ENCODE results near the gene SPECC1. TPM values are rescaled to one million over a fixed set of nuclear protein-coding genes. Genes with fewer than 3 reads are reported as not detected.
A peak's percentile ranks its signal among the peaks of the same experiment; 100 is the strongest.

Gene SPECC1
- total RNA-seq, 1 experiment from 2014 or later: 46.4 TPM

DNA sequence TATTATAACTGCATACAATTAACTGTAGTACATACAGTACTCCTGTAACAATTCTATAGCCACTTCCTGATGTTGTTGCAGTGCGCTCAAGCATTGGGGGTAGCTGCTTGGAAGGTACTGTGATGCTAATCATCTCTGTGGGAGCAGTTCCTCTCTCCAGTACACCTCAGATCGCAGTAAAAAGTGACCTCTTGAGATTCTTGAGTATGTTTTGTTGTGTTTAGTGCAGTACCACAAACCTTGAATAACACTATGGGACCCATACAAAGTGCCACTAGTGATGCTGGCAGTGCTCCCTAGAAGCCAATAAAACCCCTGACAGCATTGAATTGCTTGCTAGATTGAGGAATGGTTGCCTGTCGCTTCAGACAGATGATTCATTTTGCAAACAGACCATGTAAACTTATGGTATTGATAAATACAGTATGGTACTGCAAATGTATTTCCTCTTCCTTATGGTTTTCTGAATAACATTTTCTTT lies 193.0 kb downstream of the SPECC1 start:
- Histone ChIP-seq H3K36me3 (ENCODE audit: low read depth, low read length) (peaks cover 8% of the 10 kb centered on the region), H3K4me1 (ENCODE audit: insufficient read depth, low read length) (peaks cover 43% of the 10 kb centered on the region), H3K9ac (ENCODE audit: low read length) (no peak overlapping the region), H4K20me1 (ENCODE audit: low read length) (peaks cover 42% of the 10 kb centered on the region), H3K9me2 (replicated peaks; ENCODE audit: low read length) (no peaks in the 10 kb centered on the region), H3F3A (ENCODE audit: low read length, unreplicated experiment) (peaks cover 6% of the 10 kb centered on the region), H3K4me3 (ENCODE audit: low read length) (no peak overlapping the region), H3K4me2 (ENCODE audit: low read length) (peak overlapping the region; percentile 42), H2AFZ (ENCODE audit: low read length) (no peak overlapping the region), H3K27me3 (ENCODE audit: low read length) (no peaks in the 10 kb centered on the region), H3K79me2 (ENCODE audit: low read length) (peaks cover 45% of the 10 kb centered on the region), H3K9me3 (ENCODE audit: low read length) (0 out of 2 replicates have a peak, but pooled peaks cover 4% of the 10 kb centered on the region), H3K27ac (ENCODE audit: low read length) (no peak overlapping the region)
- POLR2A ChIA-PET (ENCODE audit: unreplicated experiment): no interaction called here
- no peak for TF ChIP-seq EZH2phosphoT487 (IDR thresholded peaks at IDR 0.05; ENCODE audit: borderline replicate concordance, low read length)
- TF ChIP-seq, protein P1, sequence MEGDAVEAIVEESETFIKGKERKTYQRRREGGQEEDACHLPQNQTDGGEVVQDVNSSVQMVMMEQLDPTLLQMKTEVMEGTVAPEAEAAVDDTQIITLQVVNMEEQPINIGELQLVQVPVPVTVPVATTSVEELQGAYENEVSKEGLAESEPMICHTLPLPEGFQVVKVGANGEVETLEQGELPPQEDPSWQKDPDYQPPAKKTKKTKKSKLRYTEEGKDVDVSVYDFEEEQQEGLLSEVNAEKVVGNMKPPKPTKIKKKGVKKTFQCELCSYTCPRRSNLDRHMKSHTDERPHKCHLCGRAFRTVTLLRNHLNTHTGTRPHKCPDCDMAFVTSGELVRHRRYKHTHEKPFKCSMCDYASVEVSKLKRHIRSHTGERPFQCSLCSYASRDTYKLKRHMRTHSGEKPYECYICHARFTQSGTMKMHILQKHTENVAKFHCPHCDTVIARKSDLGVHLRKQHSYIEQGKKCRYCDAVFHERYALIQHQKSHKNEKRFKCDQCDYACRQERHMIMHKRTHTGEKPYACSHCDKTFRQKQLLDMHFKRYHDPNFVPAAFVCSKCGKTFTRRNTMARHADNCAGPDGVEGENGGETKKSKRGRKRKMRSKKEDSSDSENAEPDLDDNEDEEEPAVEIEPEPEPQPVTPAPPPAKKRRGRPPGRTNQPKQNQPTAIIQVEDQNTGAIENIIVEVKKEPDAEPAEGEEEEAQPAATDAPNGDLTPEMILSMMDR (conservative IDR thresholded peaks at IDR 0.05; ENCODE audit: low read depth, low read length): no peak
- DNase-seq (peak; percentile 88), ATAC-seq (peak; percentile 79)
- CTCF ChIA-PET: no interaction called here
- no TSS peak for BruUV-seq (replicated peaks)
- intact Hi-C loops (cut with micrococcal nuclease): loop anchor here (1.0 to 5.0 kb wide), 2 partner anchors 11 to 45 kb away; no protein-coding TSS in a partner anchor

DNA sequence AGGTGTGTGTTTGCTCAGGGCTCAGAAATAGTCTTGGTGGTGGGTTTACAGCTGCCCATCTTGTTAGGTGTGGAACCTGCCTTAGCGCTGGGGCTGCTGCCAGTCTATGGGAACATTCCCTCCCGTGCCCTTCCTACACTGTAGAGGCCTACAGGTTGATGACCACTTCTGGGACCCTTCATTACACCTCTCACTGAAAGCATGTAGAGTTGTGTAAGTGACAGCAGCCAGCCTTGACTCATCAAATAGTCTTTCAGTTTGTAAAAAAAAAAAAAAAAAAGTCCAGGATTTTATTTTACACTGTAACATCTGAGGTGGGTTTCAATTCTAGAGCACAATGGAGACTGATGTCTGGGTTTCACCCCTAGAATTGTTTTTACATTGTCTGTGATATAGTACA lies 193.9 kb downstream of the SPECC1 start:
- peak overlapping the region; percentile 42 for H3K4me2 ChIP-seq (ENCODE audit: low read length)
- TF ChIP-seq EZH2phosphoT487 (IDR thresholded peaks at IDR 0.05; ENCODE audit: borderline replicate concordance, low read length) (no peak), EZH2 (IDR thresholded peaks at IDR 0.05; ENCODE audit: low read length, unreplicated experiment) (no peak)
- TF ChIP-seq, protein P1 (conservative IDR thresholded peaks at IDR 0.05; ENCODE audit: low read depth, low read length): no peak
- CTCF ChIA-PET: no interaction called here

DNA sequence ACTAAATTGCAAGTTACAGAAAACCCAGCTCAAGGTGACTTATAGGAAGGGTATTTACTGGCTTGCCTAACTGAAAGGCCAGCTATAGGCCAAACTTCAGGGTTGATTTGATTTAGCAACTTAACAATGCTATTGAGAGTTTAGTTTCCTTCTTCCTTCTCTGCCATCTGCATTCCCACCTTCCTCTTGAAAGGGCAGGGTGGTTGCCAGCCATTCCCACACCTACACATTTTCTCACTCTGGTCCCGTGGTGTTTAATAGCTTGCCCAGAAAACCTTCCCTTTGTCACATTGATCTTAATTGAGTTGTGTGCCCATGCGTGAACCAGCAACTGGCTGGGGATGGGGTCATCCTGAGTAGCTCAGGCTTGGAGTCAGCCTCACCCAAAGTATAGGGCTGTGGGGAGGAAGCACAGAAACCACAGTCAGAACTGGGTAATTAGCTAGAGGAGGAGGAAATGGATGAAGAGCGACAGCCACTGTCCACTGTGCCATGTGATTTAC lies 194.7 kb downstream of the SPECC1 start:
- Histone ChIP-seq H3K36me3 (ENCODE audit: low read depth, low read length) (peaks cover 8% of the 10 kb centered on the region), H3K4me3 (ENCODE audit: low read length) (no peak overlapping the region), H2AFZ (ENCODE audit: low read length) (no peak overlapping the region), H3F3A (ENCODE audit: low read length, unreplicated experiment) (peaks cover 6% of the 10 kb centered on the region), H3K27me3 (ENCODE audit: low read length) (no peaks in the 10 kb centered on the region), H3K9me3 (ENCODE audit: low read length) (no peaks in the 10 kb centered on the region), H4K20me1 (ENCODE audit: low read length) (peaks cover 49% of the 10 kb centered on the region), H3K9ac (ENCODE audit: low read length) (no peak overlapping the region), H3K4me2 (ENCODE audit: low read length) (no peak overlapping the region), H3K9me2 (replicated peaks; ENCODE audit: low read length) (no peaks in the 10 kb centered on the region), H3K27ac (ENCODE audit: low read length) (no peak overlapping the region), H3K4me1 (ENCODE audit: insufficient read depth, low read length) (peaks cover 45% of the 10 kb centered on the region), H3K79me2 (ENCODE audit: low read length) (peaks cover 56% of the 10 kb centered on the region)
- ATAC-seq (no peak), DNase-seq (no peak)
- POLR2A ChIA-PET (ENCODE audit: unreplicated experiment): no interaction called here
- CTCF ChIA-PET: no interaction called here
- TF ChIP-seq, protein P1 (conservative IDR thresholded peaks at IDR 0.05; ENCODE audit: low read depth, low read length): no peak
- TF ChIP-seq EZH2phosphoT487 (IDR thresholded peaks at IDR 0.05; ENCODE audit: borderline replicate concordance, low read length) (no peak), EZH2 (IDR thresholded peaks at IDR 0.05; ENCODE audit: low read length, unreplicated experiment) (no peak)
- no TSS peak for BruUV-seq (replicated peaks)
- intact Hi-C loops (cut with micrococcal nuclease): loop anchor here (5.0 kb wide), 1 partner anchor 47 kb away; no protein-coding TSS in a partner anchor

More for the DNA sequence above, 193.9 kb downstream of the SPECC1 start:
- Histone ChIP-seq H3K36me3 (ENCODE audit: low read depth, low read length) (peaks cover 8% of the 10 kb centered on the region), H3K9me2 (replicated peaks; ENCODE audit: low read length) (no peaks in the 10 kb centered on the region), H3F3A (ENCODE audit: low read length, unreplicated experiment) (peaks cover 6% of the 10 kb centered on the region), H4K20me1 (ENCODE audit: low read length) (peaks cover 44% of the 10 kb centered on the region), H3K9ac (ENCODE audit: low read length) (no peak overlapping the region), H3K4me3 (ENCODE audit: low read length) (no peak overlapping the region), H3K9me3 (ENCODE audit: low read length) (no peaks in the 10 kb centered on the region), H2AFZ (ENCODE audit: low read length) (no peak overlapping the region), H3K79me2 (ENCODE audit: low read length) (peaks cover 53% of the 10 kb centered on the region), H3K27me3 (ENCODE audit: low read length) (no peaks in the 10 kb centered on the region), H3K27ac (ENCODE audit: low read length) (no peak overlapping the region), H3K4me1 (ENCODE audit: insufficient read depth, low read length) (peaks cover 45% of the 10 kb centered on the region)
- DNase-seq: no peak
- POLR2A ChIA-PET (ENCODE audit: unreplicated experiment): no interaction called here
- ATAC-seq: no peak
- intact Hi-C loops (cut with micrococcal nuclease): loop anchor here (5.0 kb wide), 1 partner anchor 46 kb away; no protein-coding TSS in a partner anchor
- no TSS peak for BruUV-seq (replicated peaks)

Measured in PC-3 (cell line).